ENCODE measurements around the gene ZNF79.
A peak's percentile ranks its signal among the peaks of the same experiment; 100 is the strongest.

The ZNF79 gene

DNA sequence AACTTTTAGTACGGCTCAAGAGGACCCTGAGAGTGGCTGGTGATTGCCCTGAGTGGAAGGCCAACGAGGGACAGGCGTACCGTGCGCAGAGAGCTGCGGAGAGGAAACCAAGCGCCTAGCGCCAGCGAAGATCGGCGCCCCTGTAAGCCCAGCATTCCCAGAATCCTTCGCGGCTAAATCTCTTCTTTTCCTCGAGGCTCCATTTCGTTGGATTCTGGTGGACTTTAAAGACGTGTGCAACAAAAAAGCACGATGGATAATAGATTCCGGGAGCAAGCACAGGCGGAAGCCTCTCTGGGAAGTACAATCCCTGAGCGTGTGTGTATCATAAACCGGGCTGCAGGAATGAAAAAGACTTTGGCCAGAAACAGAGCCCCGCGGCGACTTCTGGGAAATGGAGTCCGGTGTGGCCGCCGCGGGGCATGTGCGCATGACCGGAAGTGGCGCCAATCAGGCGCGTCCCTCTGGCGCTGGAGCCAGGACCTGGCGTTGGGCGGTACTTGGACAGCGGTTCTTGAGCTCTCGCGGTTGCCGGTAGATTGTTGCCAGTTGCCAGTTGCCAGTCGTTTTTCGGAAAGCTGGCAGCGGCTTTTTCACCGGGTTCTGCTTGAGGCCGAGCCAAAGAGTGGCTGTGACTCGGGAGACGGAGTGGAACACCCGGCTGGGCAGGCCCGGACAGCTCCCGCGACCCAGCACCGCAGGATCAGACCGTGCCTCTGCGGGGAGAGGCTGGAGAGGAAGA, at the start of gene ZNF79:
TSS of gene ZNF79 (plus strand) at position 449 of the 742 bp plus-strand sequence. CDS start 406 bp downstream, outside the sequence.
- peak; percentile 90 for DNase-seq

- no peak for DNase-seq
Measured at GRCh38 chr9:127380479-127380878, 43.7 kb upstream of the ZNF79 start.

DNA sequence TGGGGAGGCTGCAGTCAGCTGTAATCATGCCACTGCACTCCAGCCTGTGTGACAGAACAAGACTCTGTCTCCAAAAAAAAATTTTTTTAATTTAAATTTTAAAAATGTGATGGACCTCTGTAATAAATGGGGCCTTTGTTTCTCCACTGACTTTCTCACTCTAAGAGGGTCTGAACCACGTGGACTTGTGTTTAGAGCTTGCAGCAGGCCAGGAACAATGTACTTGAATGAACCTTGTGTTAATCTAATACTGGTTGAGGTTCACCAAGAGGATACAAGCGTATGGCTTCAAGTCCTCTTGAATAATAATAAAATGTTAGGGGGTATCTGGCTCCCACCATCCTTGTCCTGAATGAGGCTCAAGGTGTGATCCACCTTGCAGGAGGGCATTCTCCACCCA, 41.6 kb upstream of the ZNF79 start:
- no peak for DNase-seq

GRCh38 chr9:127384016-127384730, 40.0 kb upstream of the ZNF79 start:
- no peak for DNase-seq

- DNase-seq, result no peak
Measured at GRCh38 chr9:127384901-127385300, 39.3 kb upstream of the ZNF79 start.

DNA sequence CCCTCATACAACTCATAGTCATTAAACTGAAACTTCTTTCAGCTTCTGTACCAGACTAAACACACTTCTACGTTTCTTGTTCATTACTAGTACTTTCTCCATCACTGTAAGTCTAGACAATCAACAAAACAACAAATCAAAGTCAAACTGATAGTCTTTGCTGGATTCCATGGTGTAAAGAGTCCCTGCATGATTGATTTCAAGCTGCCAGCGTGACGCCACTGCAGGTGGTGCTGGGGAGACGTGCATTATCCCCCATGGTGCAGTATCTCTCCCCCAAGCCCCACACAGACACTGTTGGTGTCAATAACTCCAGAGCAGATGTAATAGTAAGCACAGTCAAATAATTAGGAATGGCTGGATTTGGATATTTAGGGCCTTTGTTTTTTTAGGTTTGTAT, 37.9 kb upstream of the ZNF79 start:
- DNase-seq, result no peak

GRCh38 chr9:127386981-127387380, 37.2 kb upstream of the ZNF79 start:
- no peak for DNase-seq

DNA sequence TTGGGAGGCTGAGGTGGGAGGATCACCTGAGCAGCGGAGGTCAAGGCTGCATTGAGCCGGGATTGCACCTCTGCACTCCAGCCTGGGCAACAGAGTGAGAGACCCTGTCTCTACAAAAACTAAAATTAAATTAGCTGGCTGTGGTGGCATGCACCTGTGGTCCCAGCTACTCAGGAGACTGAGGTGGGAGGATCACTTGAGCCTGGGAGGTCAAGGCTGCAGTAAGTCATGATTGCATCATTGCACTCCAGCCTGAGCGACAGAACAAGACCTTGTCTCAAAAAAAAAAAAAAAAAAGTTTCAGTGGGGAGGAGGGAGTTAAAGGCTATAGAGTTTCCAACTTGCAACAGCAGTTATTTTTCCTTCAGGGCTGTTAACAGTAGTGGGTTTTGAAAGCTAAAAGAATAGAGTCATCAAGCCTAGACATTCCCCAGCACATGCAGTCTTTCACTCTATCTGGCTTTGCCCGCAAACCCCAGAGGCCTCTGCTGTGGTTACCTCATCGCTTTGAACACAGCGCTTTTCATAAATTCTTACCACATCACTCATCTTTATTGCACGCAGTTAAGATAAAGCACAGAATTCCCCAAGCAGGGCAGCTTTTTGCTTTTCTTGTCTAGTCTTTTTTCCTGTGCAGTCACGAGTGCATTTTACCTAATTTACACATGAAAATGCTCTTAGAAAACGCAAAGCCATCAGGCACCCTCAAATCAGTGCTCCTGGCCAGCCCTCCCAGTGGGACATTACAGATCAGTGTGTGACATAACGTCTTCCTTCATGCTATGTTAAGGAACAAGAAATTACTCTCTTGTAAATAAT, 35.9 kb upstream of the ZNF79 start:
- peak; percentile 73 for DNase-seq

DNA sequence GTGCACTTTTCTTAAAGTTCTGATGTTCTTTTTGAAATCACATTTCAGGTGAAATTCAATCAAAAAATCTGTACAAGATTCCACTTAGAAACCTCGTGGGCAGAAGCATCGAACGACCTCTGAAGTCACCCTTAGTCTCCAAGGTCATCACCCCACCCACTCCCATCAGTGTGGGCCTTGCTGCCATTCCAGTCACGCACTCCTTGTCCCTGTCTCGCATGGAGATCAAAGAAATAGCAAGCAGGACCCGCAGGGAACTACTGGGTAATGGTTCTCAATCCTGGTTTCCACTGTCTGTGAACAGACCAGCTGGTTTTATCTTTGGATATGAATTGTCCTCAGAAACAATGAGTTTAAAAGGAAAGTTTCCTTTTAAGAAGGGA, 35.3 kb upstream of the ZNF79 start:
- no peak for DNase-seq

DNA sequence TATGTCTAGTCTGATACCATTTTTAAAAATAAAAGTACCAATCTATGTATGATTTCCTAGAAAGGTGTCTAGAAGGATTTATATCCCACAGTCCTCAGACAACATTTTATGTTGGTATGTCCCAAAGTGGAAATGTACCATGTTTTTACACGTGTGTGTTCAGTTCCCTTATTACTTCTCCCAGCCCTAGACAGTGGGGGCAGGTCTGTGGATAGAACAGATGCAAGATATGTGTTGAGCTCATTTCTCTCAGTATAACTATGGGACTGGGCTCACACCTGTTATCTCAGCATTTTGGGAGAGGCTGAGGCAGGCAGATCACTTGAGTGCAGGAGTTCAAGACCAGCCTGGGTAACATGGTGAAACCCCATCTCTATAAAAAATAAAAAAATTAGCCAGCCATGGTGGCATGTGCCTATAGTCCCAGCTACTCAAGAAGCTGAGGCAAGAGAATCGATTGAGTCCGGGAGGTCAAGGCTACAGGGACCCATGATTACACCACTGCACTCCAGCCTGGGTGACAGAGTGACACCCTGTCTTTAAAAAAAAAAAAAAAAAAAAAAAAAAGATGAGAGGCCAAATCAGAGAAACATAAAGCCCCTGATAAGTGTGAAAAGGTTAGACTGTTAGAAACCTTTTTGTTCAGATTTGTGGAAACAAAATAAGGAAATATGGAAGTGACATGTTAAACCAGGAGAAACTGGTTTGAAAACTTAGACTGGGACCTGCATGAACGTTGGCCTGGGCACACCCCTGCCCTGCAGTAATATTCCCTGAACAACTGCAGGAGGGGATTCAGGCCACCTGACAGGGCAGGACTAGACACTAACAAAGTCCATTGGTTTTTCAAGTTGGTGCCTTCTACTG, 34.6 kb upstream of the ZNF79 start:
- DNase-seq, result no peak

DNA sequence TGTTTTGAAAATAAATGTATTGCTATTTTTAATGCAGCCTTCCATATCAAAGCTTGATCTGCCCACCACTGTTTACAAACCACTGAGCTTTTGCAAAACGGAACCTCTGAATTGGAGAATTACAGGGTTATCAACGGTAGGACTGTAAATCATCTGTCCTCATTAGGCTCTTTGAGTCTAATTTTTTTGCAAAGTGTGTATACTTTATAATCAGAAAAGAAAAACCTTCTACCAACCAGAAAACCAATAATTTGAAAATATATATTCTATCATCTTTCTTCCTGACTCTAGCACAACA, 34.0 kb upstream of the ZNF79 start:
- no peak for DNase-seq

- DNase-seq, result no peak
Measured at GRCh38 chr9:127390563-127390962, 33.6 kb upstream of the ZNF79 start.

- DNase-seq, result no peak
Measured at GRCh38 chr9:127392166-127392565, 32.0 kb upstream of the ZNF79 start.

GRCh38 chr9:127392976-127393375, 31.2 kb upstream of the ZNF79 start:
- no peak for DNase-seq

DNA sequence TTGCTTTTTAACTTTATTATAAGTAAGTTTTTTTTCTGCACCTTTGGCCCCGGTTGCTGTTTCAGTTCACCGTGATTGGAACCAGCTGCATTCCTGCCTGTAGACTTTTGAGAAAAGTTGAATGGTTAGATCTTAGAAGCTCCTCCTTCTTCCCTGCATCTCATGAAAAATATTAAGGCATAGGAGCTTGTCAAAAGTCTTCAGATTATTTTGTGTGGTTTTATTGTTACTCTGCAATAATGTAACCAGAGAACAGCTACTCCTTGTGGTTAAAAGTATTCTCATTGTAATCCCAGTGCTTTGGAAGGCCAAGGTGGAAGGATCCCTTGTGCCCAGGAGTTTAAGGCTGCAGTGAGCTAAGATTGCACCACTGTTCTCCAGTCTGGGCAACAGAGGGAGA, 30.5 kb upstream of the ZNF79 start:
- DNase-seq, result no peak

DNA sequence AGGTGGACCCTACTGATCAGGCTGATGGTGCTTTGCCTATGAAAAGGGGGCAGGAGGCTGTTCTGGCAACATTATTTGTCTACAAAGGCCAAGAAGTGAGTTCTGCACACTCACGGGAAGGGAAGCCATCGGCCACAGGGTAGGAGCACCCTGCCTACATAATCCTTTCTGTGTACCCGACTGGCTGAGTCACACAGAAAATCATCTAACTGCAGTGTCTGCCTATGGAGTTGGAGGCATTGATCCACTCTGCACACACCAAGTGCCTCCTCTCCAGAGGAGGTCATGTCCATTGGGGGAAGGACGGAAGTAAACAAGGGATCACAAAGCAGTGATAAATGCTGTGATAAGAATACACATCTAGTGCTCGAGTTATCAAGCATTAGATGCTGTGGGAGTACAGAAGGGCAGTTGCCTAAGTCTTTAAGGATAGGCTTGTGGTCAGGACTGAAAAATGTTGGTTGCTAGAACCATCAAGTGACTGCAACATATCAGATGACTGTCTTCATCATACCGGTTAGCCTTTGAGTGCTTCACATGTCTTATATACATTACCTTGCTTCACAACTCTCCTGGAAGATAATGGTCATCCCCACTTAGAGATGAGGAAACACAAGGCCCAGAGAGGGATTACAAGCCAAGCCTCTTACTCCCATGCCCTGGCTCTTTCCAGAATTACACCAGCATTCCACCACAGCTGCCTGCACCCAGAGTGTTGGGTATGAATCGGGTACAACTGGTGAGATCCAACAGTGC, 28.5 kb upstream of the ZNF79 start:
- DNase-seq, result no peak

- DNase-seq, result no peak
Measured at GRCh38 chr9:127396253-127396807, 27.9 kb upstream of the ZNF79 start.

DNA sequence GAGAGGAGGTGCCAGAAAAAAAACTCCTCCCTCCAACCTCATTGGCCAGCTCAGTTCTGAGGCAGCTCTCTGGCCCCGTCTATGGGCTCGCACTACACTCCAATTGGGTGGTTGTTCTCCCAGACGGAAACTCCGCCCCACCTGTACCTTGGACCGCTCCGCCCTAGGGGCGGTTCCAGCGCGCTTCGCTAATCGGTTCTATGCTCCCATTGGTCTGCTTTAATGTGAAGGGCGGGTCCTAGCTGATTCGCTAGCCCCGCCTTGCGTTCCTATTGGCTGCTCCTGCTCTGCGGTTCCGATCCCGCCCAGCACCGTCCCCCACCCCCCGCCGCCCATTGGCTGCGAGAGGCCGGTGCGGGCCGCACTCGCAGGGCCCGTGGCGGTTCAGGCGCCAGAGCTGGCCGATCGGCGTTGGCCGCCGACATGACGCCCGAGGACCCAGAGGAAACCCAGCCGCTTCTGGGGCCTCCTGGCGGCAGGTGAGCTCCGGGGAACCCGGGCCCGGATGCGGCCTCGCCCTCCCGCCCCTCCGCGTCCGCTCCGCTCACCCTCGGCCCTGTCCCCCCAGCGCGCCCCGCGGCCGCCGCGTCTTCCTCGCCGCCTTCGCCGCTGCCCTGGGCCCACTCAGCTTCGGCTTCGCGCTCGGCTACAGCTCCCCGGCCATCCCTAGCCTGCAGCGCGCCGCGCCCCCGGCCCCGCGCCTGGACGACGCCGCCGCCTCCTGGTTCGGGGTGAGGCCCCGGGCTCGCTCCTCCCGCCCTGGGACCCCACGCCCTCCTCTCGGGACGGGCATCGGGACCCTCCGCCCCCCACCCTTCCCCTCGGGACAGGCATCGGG, 27.2 kb upstream of the ZNF79 start, which contains the start of gene SLC2A8:
TSS of gene SLC2A8 (plus strand) at position 362 of the 838 bp plus-strand sequence. CDS start at position 424, 62 bp downstream.
- peak; percentile 80 for DNase-seq

DNA sequence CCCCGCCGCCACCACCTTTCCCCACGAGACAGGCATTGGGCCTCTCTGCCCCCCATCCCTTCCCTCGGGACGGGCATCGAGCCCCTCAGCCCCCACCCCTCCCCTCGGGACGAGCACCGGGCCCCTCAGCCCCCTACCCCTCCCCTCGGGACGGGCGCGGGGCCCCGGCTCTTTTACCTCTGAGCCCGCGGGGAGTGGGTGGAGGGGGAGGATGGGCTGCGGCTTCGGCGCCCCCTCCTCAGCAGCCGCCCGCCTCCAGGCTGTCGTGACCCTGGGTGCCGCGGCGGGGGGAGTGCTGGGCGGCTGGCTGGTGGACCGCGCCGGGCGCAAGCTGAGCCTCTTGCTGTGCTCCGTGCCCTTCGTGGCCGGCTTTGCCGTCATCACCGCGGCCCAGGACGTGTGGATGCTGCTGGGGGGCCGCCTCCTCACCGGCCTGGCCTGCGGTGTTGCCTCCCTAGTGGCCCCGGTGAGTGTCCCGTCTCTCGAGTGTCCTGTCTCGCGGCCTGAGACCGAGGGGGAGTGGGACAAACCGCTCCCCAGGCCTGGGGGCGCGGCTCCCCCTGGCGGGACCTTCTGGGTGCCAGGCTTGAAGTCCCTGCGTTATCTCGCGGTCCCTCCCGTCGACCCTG, 26.4 kb upstream of the ZNF79 start:
- peak; percentile 26 for DNase-seq

GRCh38 chr9:127398275-127398647, 25.9 kb upstream of the ZNF79 start:
- no peak for DNase-seq
